HAP-1 (cell line): ENCODE data around the gene GPR183.

Experiments
- DNase-seq, 2 experiments: peaks; one replicate each; pipeline ENCODE4 v3.0.0-alpha.2; 2016 to 2020; ENCODE audit warnings: low spot score in 2 of 2
- H3K27me3 ChIP-seq: fragments of 250-450 bp; sonication (Bioruptor Pico); 2 replicates; pipeline ENCODE4 v1.5.1; 2020; ENCODE audit warnings: low read depth, mild to moderate bottlenecking, moderate library complexity
- H3K36me3 ChIP-seq: fragments of 250-450 bp; sonication (Bioruptor Pico); replicated peaks from 2 replicates; pipeline ENCODE4 v1.5.1; 2020; ENCODE audit warnings: mild to moderate bottlenecking
- H3K4me1 ChIP-seq: fragments of 250-450 bp; sonication (Bioruptor Pico); 2 replicates; pipeline ENCODE4 v1.5.1; 2020; ENCODE audit warnings: mild to moderate bottlenecking
- H3K4me3 ChIP-seq: fragments of 250-450 bp; sonication (Bioruptor Pico); 2 replicates; pipeline ENCODE4 v1.5.1; 2020; ENCODE audit warnings: mild to moderate bottlenecking, moderate library complexity
- H3K9me3 ChIP-seq: fragments of 250-450 bp; sonication (Bioruptor Pico); 2 replicates; pipeline ENCODE4 v1.5.1; 2020; ENCODE audit warnings: mild to moderate bottlenecking, moderate library complexity
- in situ Hi-C: fragments of 300-500 bp; cut with MboI; formaldehyde crosslinking; loops from 3 replicates; pipeline ENCODE4 v1.14.3; 2020; ENCODE audit warnings: low sequenced_read_pairs, inconsistent platforms, mixed read lengths

GPR183 gene

DNA sequence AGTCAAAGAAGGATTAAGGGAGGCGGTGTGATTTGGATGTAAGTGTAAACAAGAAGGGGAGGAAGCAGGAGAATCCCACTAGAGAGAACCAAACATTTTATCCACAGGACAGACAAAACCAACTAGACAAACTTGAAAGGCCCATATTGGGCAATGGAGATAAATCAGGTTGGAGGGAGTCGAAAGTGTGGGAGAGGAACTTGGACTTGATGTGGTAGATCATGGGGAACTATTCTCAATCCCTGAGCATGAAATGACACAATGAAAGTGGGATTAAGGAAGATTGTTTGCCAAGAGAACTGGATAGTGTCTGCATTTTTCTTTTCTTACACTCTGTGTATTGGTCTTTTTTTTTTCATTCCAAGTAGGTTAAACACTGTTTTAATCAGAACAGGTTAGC lies 17.9 kb downstream of the GPR183 start:
- Histone ChIP-seq H3K36me3 (no peaks in the 10 kb centered on the region), H3K4me3 (no peak overlapping the region), H3K9me3 (no peaks in the 10 kb centered on the region), H3K4me1 (no peaks in the 10 kb centered on the region), H3K27me3 (no peaks in the 10 kb centered on the region)
- no peak for DNase-seq
- in situ Hi-C loops, result no loop called here

DNA sequence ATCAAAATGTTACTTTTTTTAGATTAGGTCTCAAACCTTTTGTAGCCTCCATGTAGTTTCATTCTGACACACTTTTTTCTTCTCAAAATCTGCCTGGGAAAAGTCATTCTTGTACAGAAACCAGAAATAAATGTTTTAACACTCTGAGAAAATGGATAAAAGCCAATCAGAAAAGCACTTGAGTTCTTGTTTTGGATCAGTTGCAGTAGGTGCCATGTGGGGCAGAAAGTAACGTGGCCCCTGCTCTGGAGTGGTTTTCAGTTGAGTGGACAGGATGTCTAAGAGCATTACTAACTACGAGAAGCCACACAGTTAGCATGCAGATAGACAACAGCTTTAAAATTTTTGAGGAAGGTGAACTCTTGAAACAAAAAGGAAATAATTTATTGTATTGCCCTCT lies 19.1 kb downstream of the GPR183 start:
- H3K36me3 ChIP-seq, result no peaks in the 10 kb centered on the region
- DNase-seq, result no peak
- H3K27me3 ChIP-seq, result no peaks in the 10 kb centered on the region
- H3K4me3 ChIP-seq, result no peak overlapping the region
- in situ Hi-C loops, result no loop called here
- no peaks in the 10 kb centered on the region for H3K9me3 ChIP-seq
- no peaks in the 10 kb centered on the region for H3K4me1 ChIP-seq

DNA sequence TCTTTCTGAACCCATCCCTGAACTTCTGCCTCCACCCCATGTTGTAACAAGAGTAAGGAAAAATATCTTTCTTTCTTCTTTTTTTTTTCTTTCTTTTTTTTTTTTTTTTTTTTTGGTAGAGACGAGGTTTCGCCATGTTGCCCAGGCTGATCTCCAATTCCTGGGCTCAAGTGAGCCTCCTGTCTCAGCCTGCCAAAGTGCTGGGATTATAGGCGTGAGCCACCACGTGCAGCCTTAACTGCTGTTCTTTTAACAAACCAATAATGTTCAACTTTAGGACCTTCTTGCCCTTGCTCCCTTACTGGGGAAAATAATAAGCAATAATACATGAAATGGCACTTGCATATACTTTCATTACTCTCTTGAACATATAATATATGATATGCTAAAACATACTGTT lies 19.6 kb downstream of the GPR183 start:
- in situ Hi-C loops, result no loop called here
- Histone ChIP-seq H3K27me3 (no peaks in the 10 kb centered on the region), H3K4me3 (no peak overlapping the region), H3K9me3 (no peaks in the 10 kb centered on the region), H3K4me1 (no peaks in the 10 kb centered on the region), H3K36me3 (no peaks in the 10 kb centered on the region)
- DNase-seq, result no peak

DNA sequence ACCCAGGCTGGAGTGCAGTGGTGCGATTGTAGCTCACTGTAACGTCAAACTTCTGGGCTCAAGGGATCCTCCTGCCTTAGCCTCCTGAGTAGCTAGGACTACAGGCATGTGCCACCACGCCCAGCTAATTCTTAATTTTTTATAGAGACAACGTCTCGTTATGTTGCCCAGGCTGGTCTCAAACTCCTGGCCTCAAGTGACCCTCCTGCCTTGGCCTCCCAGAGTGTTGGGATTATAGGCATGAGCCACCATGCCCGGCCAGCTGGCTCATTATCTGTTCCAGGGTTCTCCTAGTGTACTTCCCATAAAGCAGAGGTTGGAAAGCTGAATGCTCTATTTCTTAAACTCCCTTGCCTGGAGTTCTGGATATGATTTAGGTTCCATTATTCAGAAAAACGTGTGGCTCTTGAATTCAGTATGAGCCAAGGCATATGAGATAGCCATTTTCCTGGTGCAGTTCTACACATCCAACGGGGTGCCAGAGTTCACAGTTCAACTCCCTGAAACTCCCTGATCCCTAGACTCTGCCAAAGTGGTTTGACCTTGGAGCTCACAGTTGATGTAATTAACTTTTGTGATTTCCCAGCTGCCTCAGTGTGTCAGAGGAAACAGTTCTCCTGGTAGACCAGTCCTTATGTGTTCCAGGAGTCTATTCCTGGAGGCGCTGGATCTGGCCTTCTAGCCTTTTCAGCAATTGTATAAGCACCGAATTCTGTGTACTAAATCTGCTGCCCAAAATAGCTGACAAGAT lies 21.6 kb downstream of the GPR183 start:
- no peaks in the 10 kb centered on the region for H3K27me3 ChIP-seq
- H3K4me3 ChIP-seq, result no peak overlapping the region
- in situ Hi-C loops, result no loop called here
- H3K9me3 ChIP-seq, result no peaks in the 10 kb centered on the region
- no peaks in the 10 kb centered on the region for H3K36me3 ChIP-seq
- H3K4me1 ChIP-seq, result no peaks in the 10 kb centered on the region
- no peak for DNase-seq

DNA sequence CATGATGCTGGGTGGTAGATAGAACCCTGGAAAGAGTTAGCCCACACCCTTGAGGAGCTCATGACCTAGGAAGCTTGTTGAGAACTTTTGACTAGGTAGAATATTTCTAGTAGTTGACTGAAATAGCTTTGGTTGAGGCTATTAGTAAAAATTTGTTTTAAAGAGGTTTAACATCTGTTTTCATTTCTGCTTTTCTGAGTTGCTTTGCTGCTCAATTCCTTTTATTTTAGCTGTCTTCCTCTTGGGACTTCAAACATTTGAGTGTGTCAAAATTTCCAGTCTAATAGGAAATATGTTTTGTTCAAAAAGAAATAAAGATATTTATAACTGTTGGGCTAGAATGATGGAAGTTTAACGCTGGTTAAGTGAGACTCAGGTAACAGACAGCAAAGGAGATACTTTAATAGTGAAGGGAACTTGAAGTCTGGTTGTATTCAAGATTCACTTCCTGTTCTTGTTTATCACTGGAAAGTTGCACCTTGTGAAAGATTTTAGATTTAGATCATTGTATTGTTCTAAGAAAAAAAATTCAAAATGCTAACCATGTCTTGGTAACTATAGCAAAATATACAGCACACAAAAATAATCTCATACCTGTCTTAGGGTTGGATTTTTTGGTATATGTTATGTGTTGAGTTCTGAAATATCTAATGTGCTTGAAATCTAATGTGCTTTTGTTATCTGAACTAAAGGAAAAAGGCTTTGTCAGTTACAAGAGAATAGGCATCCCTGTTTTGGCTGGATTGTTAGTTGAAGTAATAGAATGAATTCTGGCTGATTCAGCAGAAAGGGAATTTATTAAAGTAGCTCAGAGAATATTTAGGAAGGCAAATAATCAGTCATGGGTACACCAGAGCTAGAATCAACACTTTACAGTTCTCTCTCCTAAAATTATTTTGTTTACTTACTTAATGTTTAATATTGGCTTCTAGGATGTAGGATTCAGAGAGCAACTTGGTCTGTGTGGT lies 24.7 kb downstream of the GPR183 start:
- H3K9me3 ChIP-seq, result no peaks in the 10 kb centered on the region
- no peak for DNase-seq
- H3K27me3 ChIP-seq, result no peaks in the 10 kb centered on the region
- no peak overlapping the region for H3K4me3 ChIP-seq
- in situ Hi-C loops, result no loop called here
- 0 out of 2 replicates have a peak, but pooled peaks cover 4% of the 10 kb centered on the region for H3K36me3 ChIP-seq
- H3K4me1 ChIP-seq, result no peaks in the 10 kb centered on the region

DNA sequence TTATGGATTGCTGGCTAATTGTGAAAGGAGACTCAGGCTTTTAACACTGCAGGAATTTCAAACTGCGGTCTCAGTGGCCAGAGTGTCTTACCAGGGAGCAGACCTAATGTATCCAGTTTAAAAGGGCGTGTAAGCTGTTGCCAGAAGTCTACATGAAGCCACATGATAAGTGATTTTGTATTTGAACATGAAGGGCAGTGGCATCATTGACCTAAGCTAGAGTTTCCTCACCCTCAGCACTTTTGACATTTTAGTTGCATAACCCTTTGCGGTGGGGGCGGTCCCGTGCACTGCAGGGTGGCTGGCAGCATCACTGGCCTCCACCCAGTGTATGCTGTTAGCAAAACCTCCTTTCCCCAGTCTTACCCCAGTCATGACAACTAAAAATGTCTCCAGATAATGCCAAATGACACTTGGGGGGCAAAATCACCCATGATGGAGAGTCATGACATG lies 25.4 kb downstream of the GPR183 start:
- Histone ChIP-seq H3K4me1 (no peaks in the 10 kb centered on the region), H3K9me3 (no peaks in the 10 kb centered on the region), H3K36me3 (0 out of 2 replicates have a peak, but pooled peaks cover 4% of the 10 kb centered on the region), H3K27me3 (no peaks in the 10 kb centered on the region), H3K4me3 (no peak overlapping the region)
- in situ Hi-C loops, result no loop called here
- DNase-seq, result no peak

DNA sequence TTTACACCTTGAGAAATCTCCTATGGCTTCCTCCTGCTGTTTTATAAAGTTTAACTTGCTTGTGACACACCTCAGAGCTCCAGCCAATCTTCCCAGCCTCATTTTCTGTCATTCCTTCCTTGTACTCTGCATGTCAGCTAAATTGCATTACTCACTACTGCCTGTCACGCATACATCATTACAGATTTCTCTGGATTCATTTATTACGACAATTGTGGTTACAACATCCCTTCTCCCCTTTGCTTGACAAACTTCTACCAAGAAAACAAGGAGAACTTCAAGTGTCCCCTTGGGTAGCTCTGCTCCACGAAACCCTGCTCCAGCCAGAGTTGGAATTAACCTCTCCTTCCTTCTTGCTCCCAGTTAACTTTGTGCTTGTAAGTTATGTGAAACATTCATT lies 27.0 kb downstream of the GPR183 start:
- Histone ChIP-seq H3K36me3 (0 out of 2 replicates have a peak, but pooled peaks cover 4% of the 10 kb centered on the region), H3K9me3 (no peaks in the 10 kb centered on the region), H3K4me1 (no peaks in the 10 kb centered on the region), H3K27me3 (no peaks in the 10 kb centered on the region), H3K4me3 (no peak overlapping the region)
- DNase-seq, result no peak
- in situ Hi-C loops, result no loop called here

DNA sequence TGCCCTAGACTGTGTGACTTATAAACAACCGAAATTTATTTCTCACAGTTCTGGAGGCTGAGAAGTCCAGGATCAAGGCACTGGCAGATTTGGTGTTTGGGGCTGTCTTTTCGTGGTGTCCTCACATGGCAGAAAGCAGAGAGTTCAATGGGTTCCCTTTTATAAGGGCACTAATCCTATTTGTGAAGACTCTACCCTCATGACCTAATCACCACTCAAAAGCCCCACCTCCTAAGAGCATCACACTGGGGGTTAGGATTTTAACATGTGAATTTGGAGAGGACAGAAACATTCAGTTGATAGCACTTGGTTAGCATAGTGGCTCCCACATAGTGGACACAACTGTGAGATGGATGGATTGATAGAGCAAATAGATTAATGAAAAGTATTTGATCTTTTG lies 27.6 kb downstream of the GPR183 start:
- Histone ChIP-seq H3K27me3 (no peaks in the 10 kb centered on the region), H3K4me3 (no peak overlapping the region), H3K36me3 (0 out of 2 replicates have a peak, but pooled peaks cover 4% of the 10 kb centered on the region), H3K9me3 (no peaks in the 10 kb centered on the region), H3K4me1 (no peaks in the 10 kb centered on the region)
- in situ Hi-C loops, result loop anchor here (10.0 kb wide), 1 partner anchor 155 kb away; no protein-coding TSS in a partner anchor
- DNase-seq, result no peak

DNA sequence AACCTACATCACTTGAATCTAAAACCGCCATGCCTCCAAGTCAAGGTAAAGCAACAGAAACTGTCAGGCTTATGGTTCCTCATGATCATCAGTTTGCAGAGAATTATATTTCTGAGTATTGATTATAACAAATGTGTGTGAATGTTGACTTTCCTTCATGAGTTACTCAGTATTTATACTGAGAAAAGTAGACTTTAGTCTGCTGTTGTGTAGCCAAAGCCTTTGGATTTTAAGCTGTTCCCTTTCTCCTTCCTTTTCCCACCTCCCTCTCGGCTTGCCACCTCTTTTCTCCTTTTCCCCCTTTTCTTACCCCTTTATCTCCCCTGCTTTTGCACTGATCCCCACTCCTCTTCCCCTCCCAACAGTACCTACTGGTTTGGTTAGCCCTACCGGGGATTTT lies 28.4 kb downstream of the GPR183 start:
- no peak for DNase-seq
- Histone ChIP-seq H3K4me3 (no peak overlapping the region), H3K36me3 (0 out of 2 replicates have a peak, but pooled peaks cover 4% of the 10 kb centered on the region), H3K9me3 (no peaks in the 10 kb centered on the region), H3K27me3 (no peaks in the 10 kb centered on the region), H3K4me1 (no peaks in the 10 kb centered on the region)
- in situ Hi-C loops, result loop anchor here (10.0 kb wide), 1 partner anchor 156 kb away; no protein-coding TSS in a partner anchor

DNA sequence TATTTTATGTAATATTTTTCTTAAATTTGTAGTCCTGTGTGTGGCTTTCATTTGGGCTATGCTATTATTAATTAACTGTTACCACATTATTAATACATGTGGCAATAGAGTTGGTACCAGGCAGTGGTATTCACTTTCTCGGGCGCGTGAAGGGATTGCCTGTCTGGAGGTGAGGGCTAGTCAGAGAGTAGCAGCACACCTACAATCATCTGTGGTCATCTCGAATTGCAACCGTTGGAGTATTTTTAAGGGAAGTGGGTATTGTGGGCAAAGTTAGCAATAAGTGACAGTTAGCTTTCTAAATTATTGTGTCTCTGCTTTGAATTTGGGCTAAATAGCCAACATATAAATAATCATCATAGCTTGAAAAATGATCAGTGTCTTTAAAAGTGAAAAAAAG lies 29.0 kb downstream of the GPR183 start:
- H3K4me3 ChIP-seq, result no peak overlapping the region
- DNase-seq, result no peak
- no peaks in the 10 kb centered on the region for H3K27me3 ChIP-seq
- no peaks in the 10 kb centered on the region for H3K9me3 ChIP-seq
- H3K4me1 ChIP-seq, result no peaks in the 10 kb centered on the region
- in situ Hi-C loops, result loop anchor here (10.0 kb wide), 1 partner anchor 157 kb away; no protein-coding TSS in a partner anchor
- H3K36me3 ChIP-seq, result 0 out of 2 replicates have a peak, but pooled peaks cover 4% of the 10 kb centered on the region

DNA sequence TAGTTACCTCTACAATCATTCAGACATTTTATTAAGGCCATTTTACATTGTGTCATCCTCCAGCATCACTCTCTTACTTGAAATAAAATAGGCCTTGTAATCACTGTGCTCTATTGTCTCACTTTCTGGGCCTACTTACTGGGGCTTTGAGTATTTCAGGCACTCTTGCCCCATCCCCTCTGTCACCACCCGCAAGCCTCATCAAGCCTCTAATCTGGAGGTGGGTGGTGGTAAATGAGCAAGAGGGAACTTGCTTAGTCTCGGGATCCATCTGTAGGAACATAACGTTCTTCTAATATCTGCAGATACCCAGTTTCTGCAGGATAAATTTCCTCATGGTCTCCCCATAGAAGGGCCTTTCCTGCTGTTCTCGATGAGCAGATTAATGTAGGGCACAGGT lies 29.6 kb downstream of the GPR183 start:
- Histone ChIP-seq H3K27me3 (no peaks in the 10 kb centered on the region), H3K4me3 (no peak overlapping the region), H3K36me3 (0 out of 2 replicates have a peak, but pooled peaks cover 4% of the 10 kb centered on the region), H3K9me3 (no peaks in the 10 kb centered on the region), H3K4me1 (no peaks in the 10 kb centered on the region)
- in situ Hi-C loops, result loop anchor here (10.0 kb wide), 1 partner anchor 157 kb away; no protein-coding TSS in a partner anchor
- no peak for DNase-seq

DNA sequence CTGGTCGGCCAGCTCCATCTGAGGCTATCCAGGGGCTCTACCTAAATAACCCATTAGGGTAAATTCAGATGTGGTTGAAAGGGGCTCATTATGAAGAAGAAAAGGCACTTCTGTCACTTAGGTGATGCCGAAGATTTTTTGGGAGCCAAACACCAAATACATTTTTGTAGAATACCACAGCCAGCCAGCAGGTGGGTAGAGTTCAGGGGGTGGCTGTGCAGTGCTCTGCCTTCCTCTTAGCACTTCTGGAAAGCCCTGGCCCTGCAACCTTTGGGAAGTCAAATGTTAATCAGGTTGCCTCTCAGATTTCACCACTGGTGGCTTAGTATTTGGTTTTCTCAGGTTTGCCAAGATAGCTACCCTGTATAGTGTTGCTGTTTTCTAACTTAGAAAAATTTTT lies 30.5 kb downstream of the GPR183 start:
- Histone ChIP-seq H3K27me3 (no peaks in the 10 kb centered on the region), H3K9me3 (no peaks in the 10 kb centered on the region), H3K36me3 (0 out of 2 replicates have a peak, but pooled peaks cover 4% of the 10 kb centered on the region), H3K4me1 (no peaks in the 10 kb centered on the region), H3K4me3 (no peak overlapping the region)
- in situ Hi-C loops, result loop anchor here (10.0 kb wide), 1 partner anchor 158 kb away; no protein-coding TSS in a partner anchor
- DNase-seq, result no peak

DNA sequence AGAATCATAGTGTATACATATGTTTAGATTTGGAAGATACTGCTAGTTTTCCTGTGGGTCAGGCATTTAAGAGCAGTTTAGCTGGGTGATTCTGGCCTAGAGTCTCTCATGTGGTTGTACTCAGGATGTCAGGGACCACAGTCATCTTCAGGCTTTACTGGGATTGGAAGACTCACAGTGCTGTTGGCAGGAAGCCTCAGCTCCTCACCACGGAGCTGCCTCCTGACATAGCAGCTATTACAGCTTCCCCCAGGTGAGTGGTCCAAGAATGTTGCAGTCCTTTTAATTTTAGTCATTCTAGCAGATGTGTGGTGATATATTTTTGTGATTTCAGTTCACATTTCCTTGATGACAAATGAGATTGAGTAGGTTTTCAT lies 32.1 kb downstream of the GPR183 start:
- H3K4me1 ChIP-seq, result no peaks in the 10 kb centered on the region
- H3K27me3 ChIP-seq, result no peaks in the 10 kb centered on the region
- no peaks in the 10 kb centered on the region for H3K9me3 ChIP-seq
- DNase-seq, result no peak
- in situ Hi-C loops, result loop anchor here (10.0 kb wide), 1 partner anchor 160 kb away; no protein-coding TSS in a partner anchor
- H3K4me3 ChIP-seq, result no peak overlapping the region
- no peaks in the 10 kb centered on the region for H3K36me3 ChIP-seq
